Mesodermal cell (in vitro differentiated cells): ENCODE results near the gene UTS2R.
"Not testable (repeated sequence)": the region's sequence is repeated elsewhere in the genome, so short reads cannot be mapped to it uniquely, and the experiment has no call there.

Source experiments
- H3K27ac ChIP-seq: 2 replicates; pipeline ENCODE4 v1.7.0; 2013; ENCODE audit warnings: mild to moderate bottlenecking, low read depth, low read length, moderate library complexity; ENCODE audit not compliant: severe bottlenecking
- H3K36me3 ChIP-seq: 2 replicates; pipeline ENCODE4 v1.7.1; 2013; ENCODE audit warnings: mild to moderate bottlenecking, low read length, moderate library complexity; ENCODE audit not compliant: control insufficient read depth, insufficient read depth
- H3K4me1 ChIP-seq: one replicate; pipeline ENCODE4 v1.7.1; 2013; ENCODE audit warnings: mild to moderate bottlenecking, low read length; ENCODE audit not compliant: insufficient read depth, control insufficient read depth, poor library complexity, severe bottlenecking
- H3K4me3 ChIP-seq: 2 replicates; pipeline ENCODE4 v1.7.0; 2013; ENCODE audit warnings: low read length, control low read depth, mild to moderate bottlenecking; ENCODE audit not compliant: insufficient read depth, poor library complexity, severe bottlenecking; ENCODE audit errors: extremely low read depth
- H3K9me3 ChIP-seq: 2 replicates; pipeline ENCODE4 v1.7.1; 2013; ENCODE audit warnings: mild to moderate bottlenecking, low read length, moderate library complexity; ENCODE audit not compliant: control insufficient read depth
- WGBS, 2 experiments: methylation state at CpG; one replicate each; pipeline ENCODE4 v1.1.5; 2013; ENCODE audit warnings: missing lambda C conversion rate in 2 of 2; ENCODE audit not compliant: insufficient coverage in 2 of 2; 5-methylcytosine and 5-hydroxymethylcytosine counted together

Gene UTS2R

DNA sequence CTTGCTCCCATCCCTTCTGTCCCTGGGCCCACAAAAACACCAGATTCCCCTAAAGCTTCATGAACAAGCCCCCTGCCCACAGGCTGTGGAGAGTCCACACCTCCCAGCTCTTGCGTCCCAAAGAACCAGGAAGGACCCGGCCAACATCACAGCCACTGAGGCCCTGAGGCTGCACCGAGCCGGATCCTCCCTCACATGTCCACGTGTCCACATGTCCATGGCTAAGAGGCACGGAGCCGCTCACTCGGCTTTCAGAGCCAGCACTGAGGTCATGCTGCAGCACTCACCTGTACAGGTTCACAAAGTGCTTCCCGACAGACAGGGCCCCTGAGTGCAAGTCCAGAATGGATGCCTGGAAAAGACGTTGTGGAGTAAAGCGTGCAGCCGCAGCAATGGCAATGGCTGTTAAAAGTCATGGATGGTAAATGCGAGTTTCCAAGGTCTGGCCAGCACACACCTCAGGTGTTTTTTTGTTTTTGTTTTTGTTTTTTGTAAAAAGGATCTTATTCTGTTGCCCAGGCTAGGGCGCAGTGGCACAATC lies 34.6 kb downstream of the UTS2R start:
- WGBS, 2 experiments, result 96% methylated on average over 11 to 12 of the region's 14 CpGs
- H3K4me1 ChIP-seq, result no peaks in the 10 kb centered on the region
- peaks cover 14% of the 10 kb centered on the region for H3K36me3 ChIP-seq
- H3K27ac ChIP-seq, result no peak overlapping the region
- no peaks in the 10 kb centered on the region for H3K9me3 ChIP-seq
- H3K4me3 ChIP-seq, result no peak overlapping the region

DNA sequence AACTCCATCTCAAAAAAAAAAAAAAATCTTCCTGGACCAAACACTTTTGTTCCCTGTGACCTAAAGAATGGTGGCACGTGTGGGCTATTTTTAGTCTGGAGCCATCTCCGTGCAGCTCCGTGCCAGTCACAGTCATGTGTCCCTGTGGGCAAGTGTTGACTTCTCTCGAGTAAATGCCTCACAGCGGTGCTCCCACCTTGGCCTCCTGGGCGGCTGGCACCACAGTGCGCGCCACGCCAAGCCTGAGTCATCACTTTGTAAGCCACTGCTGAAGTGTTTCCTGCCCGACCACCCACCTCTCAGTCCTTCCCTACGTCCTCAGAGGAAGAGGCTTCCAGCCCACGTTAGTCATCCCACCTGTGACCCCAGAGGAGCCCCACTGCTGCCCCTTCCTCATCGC lies 35.7 kb downstream of the UTS2R start:
- WGBS, 2 experiments, result 93 to 97% methylated on average over 13 of the region's 13 CpGs
- H3K9me3 ChIP-seq, result no peaks in the 10 kb centered on the region
- no peaks in the 10 kb centered on the region for H3K4me1 ChIP-seq
- H3K4me3 ChIP-seq, result no peak overlapping the region
- H3K36me3 ChIP-seq, result peaks cover 14% of the 10 kb centered on the region
- H3K27ac ChIP-seq, result no peak overlapping the region

DNA sequence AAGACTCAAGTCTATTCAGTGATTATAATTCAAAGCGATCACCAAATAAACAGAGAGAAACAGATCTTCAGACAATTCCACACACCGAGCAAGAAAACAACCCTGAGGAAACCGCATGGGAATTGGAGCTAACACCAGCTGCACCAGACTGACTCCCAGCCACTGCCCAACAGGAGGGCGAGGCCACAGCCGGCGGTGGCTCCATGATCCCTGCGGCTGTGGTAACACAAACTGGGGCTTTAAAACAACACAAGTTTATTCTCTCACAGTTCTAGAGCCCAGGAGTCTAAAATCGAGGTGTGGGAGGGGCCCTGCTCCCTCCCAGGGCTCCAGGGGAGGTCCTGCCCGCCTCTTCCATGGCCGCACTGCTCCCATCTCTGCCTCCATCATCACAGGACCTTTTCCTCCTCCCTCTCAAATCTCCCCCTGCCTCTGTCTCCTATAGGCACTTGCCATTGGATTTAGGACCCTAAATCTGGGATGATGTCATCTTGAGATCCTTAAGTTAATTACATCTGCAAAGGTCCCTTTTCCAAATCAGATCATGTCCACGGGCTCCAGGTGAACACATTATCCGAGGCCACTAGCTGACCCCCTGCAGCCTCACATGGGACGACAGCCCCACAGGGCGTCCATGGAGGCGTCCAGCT lies 36.8 kb downstream of the UTS2R start:
- no peaks in the 10 kb centered on the region for H3K9me3 ChIP-seq
- H3K36me3 ChIP-seq, result peaks cover 13% of the 10 kb centered on the region
- H3K27ac ChIP-seq, result no peak overlapping the region
- WGBS, 2 experiments, result 91 to 95% methylated on average over 13 to 15 of the region's 15 CpGs
- no peaks in the 10 kb centered on the region for H3K4me1 ChIP-seq
- no peak overlapping the region for H3K4me3 ChIP-seq

DNA sequence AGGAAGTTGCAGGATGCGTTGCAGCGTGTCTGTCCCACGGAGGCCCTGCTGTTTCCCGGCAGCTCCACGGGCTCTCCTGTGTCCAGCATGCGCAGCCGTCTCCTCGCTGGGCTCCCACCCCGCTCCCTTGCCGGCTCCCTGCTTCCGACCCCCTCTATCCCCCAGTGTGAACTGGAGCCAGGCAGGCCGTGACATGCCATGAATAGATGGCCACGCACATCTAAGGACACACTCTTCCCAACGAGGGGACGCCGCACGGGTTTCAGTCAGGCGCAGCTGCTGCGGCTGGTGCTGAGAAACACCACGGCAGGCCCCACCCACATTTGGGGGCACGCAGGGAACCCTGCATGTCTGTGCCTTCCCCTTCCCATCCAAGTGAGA lies 37.4 kb downstream of the UTS2R start:
- Histone ChIP-seq H3K4me1 (no peaks in the 10 kb centered on the region), H3K4me3 (no peak overlapping the region), H3K27ac (no peak overlapping the region), H3K9me3 (no peaks in the 10 kb centered on the region), H3K36me3 (peaks cover 10% of the 10 kb centered on the region)
- 95% methylated on average over 20 of the region's 21 CpGs for WGBS, 2 experiments

DNA sequence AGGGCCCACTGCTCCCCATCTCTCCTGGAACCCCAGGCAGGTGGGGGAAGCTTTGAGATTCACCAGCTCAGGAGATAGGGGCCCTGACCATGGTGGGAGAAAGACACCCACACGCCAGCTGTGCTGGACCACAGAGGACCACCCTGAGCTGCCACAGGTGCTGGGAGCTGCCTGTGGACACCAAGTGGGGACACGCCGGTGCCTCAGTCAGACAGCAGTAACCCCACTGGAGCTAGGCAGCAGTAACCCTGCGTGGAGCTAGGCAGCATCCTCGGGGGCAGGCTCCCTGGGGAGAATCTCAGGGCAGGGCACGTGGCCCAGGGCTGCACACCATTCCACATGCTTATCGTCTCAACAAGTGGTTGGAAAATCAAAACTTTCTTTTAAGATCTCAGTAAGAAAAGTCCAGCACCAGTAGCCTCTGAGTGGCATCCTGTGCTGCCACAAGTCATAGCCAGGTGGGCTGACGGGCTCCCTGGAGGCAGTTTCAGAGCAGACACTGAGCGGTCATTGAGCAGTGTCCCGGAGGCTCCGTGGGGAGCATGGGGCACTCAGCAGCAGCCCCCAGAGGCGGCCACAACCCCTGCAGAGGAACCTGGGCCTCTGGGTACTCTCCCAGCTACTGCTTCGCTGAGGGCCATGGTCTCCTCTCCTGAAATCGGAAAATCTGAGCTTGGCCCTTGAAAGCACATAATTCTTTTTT lies 38.6 kb downstream of the UTS2R start:
- Histone ChIP-seq H3K36me3 (peaks cover 11% of the 10 kb centered on the region), H3K4me3 (no peak overlapping the region), H3K9me3 (no peaks in the 10 kb centered on the region), H3K27ac (no peak overlapping the region), H3K4me1 (no peaks in the 10 kb centered on the region)
- WGBS, 2 experiments, result 87 to 93% methylated on average over 10 to 12 of the region's 14 CpGs

DNA sequence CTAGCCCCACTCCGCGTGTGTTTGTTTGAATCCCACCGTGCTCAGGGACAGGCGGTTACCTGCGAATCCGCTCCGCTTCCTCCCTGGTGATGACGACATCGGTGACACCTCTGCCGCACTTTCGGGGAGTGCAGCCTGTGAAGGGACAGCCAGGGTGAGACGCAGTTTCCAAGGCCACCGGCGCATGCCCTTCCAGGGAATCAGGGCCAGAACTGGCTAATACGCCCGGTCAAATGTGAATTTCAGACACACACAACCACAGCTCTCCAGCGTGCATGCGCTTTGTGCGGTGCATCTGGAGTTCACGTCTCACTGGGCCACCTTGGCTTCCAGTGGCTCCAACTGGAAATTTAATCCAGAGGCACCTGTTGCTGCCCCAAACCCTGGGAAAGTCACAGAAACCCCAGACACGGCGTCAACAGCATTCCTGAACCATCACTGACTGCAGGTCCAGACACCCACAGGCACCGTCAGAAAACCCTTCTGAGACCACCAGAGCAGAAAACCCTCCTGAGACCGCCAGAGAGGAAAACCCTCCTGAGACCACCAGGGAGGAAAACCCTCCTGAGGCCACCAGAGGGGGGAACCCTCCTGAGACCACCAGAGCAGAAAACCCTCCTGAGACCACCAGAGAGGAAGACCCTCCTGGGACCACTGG lies 40.0 kb downstream of the UTS2R start:
- no peak overlapping the region for H3K4me3 ChIP-seq
- H3K9me3 ChIP-seq, result no peaks in the 10 kb centered on the region
- 92 to 95% methylated on average over 23 of the region's 24 CpGs for WGBS, 2 experiments
- H3K27ac ChIP-seq, result no peak overlapping the region
- H3K4me1 ChIP-seq, result no peaks in the 10 kb centered on the region
- H3K36me3 ChIP-seq, result peaks cover 5% of the 10 kb centered on the region

DNA sequence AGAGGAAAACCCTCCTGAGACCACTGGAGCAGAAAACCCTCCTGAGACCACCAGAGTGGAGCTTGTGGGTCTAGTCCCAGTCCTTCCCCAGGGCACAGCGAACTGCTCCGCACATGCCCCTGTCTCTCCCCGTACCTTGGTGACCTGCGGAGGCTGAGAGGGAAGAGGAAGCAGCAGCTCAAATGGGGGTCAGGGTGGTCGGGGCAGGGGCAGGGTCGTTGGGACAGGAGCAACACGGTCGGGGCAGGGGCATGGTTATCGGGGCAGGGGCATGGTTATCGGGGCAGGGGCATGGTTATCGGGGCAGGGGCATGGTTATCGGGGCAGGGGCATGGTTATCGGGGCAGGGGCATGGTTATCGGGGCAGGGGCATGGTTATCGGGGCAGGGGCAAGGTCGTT lies 40.5 kb downstream of the UTS2R start:
- H3K36me3 ChIP-seq, H3K27ac ChIP-seq, H3K4me1 ChIP-seq, H3K9me3 ChIP-seq, H3K4me3 ChIP-seq: not testable (repeated sequence)
- WGBS, 2 experiments, result 99 to 100% methylated on average over 4 to 9 of the region's 16 CpGs

DNA sequence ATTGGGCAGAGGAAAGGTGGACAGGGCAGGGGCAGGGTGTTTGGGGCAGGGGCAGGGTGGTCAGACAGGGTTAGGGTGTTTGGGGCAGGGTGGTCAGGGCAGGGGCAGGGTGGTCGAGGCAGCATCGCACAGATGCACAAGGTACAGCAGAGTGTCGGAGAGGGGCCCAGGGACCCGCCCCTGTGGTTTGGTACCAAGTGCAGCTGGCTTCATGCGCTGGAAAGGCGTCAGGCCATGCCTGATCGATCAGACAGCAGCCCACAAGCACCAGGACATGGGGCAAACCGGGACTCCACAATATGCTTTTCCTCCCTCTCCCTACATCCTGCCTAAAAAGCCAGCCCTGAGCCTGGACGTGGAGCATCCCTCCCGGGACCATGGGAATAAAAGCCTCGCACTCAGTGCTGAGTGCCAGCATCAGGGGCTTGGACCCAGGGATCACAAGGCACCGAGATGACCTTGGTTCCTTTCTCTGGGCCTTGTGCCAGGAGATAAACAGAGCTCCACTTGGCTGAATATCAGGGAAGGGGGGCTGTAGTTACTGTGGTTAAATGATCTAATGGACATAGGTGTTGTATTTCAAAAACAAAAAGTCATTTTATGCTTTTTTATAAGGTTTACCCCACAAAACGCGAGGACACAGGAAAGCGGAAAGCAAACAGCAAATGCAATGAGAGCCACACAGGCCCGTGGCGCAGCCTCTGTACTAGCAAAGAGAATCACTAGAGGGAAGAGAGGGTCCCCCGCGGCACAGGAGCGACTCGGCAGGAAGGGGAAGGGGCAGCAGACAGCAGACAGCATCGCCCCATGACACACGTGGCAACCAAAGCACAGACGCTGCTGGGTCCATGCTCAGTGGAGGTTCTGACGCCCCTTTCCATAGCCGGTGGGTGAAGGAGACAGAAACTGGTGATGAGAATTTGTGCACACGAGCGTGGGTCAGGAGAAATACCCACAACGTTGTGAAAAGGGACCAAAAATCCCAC lies 41.3 kb downstream of the UTS2R start:
- H3K4me1 ChIP-seq, result no peaks in the 10 kb centered on the region
- no peak overlapping the region for H3K4me3 ChIP-seq
- 94% methylated on average over 20 to 22 of the region's 29 CpGs for WGBS, 2 experiments
- H3K27ac ChIP-seq, result no peak overlapping the region
- H3K36me3 ChIP-seq, result peaks cover 5% of the 10 kb centered on the region
- no peaks in the 10 kb centered on the region for H3K9me3 ChIP-seq

DNA sequence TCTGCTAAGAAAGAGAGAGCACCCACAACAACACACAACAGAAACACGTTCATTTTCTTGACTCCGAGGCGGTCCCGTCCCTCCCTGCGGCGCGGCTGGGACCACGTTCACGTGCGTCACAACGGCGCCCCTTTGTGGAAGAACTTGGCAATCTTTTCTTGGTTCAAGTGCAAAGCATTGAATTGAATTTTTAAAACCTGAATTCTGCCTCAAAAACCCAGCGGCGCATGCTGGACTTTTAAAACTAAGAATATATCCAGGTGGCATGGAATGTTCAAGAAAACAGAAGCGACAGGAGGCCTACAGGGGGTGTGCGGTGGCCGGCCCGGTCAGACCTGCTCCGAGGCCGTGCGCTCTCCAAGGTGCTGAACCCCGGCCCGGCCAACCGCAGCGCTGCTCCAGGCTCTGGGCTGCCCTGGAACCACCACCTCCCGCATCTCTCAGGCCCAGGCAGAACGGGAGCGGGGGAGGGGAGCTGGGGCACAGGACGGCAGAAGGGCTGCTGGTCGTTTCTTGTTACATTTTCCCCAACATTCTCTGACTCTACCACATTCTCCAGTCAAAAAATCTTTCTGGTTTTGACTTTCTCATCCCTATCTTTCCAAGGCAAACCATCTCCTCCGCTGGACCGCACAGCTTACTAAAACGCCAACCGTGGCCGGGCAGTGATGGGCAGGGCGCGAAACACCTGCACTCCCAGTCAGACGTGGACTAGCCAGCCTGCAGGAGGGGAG lies 43.1 kb downstream of the UTS2R start:
- no peak overlapping the region for H3K4me3 ChIP-seq
- no peaks in the 10 kb centered on the region for H3K4me1 ChIP-seq
- WGBS, 2 experiments, result 28 to 30% methylated on average over 22 to 25 of the region's 38 CpGs
- no peaks in the 10 kb centered on the region for H3K9me3 ChIP-seq
- H3K36me3 ChIP-seq, result peaks cover 5% of the 10 kb centered on the region
- no peak overlapping the region for H3K27ac ChIP-seq

DNA sequence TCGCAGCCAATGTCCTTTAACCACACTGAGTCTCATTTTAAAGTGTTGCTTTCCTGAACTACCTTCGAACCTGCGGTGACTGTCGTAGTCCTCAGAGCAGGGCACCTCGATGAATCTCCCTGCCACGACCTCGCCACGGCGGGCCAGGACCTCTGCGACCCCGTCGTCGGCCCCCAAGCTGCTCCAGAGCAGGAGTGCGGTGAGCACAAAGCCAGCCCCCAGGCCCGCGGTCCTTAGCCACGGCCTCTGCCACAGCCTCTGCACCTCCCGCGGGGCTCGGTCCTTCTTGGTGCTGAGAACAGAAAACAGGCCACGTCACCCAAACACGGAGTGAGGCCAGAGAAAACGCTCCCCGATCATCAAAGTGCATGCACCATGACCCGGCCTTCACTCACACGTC lies 43.8 kb downstream of the UTS2R start:
- peaks cover 6% of the 10 kb centered on the region for H3K36me3 ChIP-seq

More for the DNA sequence above, 43.8 kb downstream of the UTS2R start:
- Histone ChIP-seq H3K4me1 (no peaks in the 10 kb centered on the region), H3K4me3 (no peak overlapping the region), H3K27ac (no peak overlapping the region), H3K9me3 (no peaks in the 10 kb centered on the region)
- WGBS, 2 experiments, result 93 to 94% methylated on average over 20 to 26 of the region's 26 CpGs
